Skeletal muscle satellite cell (primary cell): ENCODE data around the gene RERE.

Experiments used
- H3K27me3 ChIP-seq: 2 replicates; pipeline ENCODE4 v1.7.0; 2013; ENCODE audit warnings: low read length; ENCODE audit not compliant: control insufficient read depth, insufficient read depth
- H3K36me3 ChIP-seq: 2 replicates; pipeline ENCODE4 v1.7.0; 2013; ENCODE audit warnings: mild to moderate bottlenecking, control low read depth, low read length; ENCODE audit not compliant: insufficient read depth
- H3K4me1 ChIP-seq: 2 replicates; pipeline ENCODE4 v1.7.0; 2013; ENCODE audit warnings: low read length; ENCODE audit not compliant: control insufficient read depth, insufficient read depth
- H3K4me2 ChIP-seq: 2 replicates; pipeline ENCODE4 v1.7.0; 2013; ENCODE audit warnings: mild to moderate bottlenecking, low read length
- H3K4me3 ChIP-seq: 2 replicates; pipeline ENCODE4 v1.7.0; 2013; ENCODE audit warnings: low read length
- H3K9ac ChIP-seq: 2 replicates; pipeline ENCODE4 v1.7.0; 2013; ENCODE audit warnings: mild to moderate bottlenecking, low read depth, low read length, moderate library complexity
- H3K9me3 ChIP-seq: replicated peaks from 2 replicates; pipeline ENCODE4 v1.7.0; 2013; ENCODE audit warnings: mild to moderate bottlenecking, control low read depth, low read length

RERE gene

GRCh38 chr1:8723010-8723409 lies 94.4 kb downstream of the RERE start:
- Histone ChIP-seq H3K4me3 (no peak overlapping the region), H3K27me3 (no peaks in the 10 kb centered on the region), H3K4me1 (no peaks in the 10 kb centered on the region), H3K9ac (no peak overlapping the region), H3K9me3 (no peaks in the 10 kb centered on the region), H3K36me3 (no peaks in the 10 kb centered on the region), H3K4me2 (no peak overlapping the region)

- no peak overlapping the region for H3K4me2 ChIP-seq
- H3K36me3 ChIP-seq: no peaks in the 10 kb centered on the region
- H3K9me3 ChIP-seq: no peaks in the 10 kb centered on the region
- no peak overlapping the region for H3K9ac ChIP-seq
- no peak overlapping the region for H3K4me3 ChIP-seq
- H3K27me3 ChIP-seq: no peaks in the 10 kb centered on the region
- no peaks in the 10 kb centered on the region for H3K4me1 ChIP-seq
Observed at GRCh38 chr1:8722366-8722765, 95.1 kb downstream of the RERE start.

DNA sequence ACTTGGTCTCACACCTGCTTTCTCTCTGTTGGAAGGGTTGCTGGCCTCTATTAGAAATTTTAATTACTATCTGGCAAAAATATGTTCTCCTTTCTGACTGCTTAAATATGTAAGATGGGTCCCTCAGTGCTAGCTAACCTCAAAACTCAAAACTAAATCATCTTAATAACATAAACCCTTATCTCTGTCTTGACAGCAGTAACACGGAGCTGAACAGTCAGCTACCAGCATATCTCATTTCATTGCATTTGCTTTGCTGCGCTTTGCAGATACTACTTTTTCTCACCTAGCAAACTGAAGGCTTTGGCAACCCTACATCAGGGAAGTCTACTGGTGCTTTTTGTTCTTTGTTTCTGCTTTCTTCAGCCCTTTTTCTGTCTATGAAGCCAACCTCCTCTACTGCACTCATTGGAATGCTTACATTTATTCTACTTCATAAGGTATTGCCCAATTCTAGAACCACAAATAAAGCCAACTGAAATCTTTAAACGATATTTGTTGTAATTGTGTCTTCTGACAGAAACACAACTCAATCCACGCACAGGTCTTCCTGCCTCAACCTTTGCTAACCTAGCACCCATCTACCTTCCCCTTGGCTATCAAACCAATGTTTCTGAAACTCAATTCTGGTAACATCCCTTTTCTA lies 95.6 kb downstream of the RERE start:
- no peaks in the 10 kb centered on the region for H3K27me3 ChIP-seq
- no peaks in the 10 kb centered on the region for H3K9me3 ChIP-seq
- H3K4me1 ChIP-seq: no peaks in the 10 kb centered on the region
- no peaks in the 10 kb centered on the region for H3K36me3 ChIP-seq
- H3K4me2 ChIP-seq: no peak overlapping the region
- no peak overlapping the region for H3K9ac ChIP-seq
- no peak overlapping the region for H3K4me3 ChIP-seq

GRCh38 chr1:8720347-8720746 lies 97.1 kb downstream of the RERE start:
- H3K9ac ChIP-seq: no peak overlapping the region
- H3K4me1 ChIP-seq: no peaks in the 10 kb centered on the region
- no peak overlapping the region for H3K4me3 ChIP-seq
- H3K36me3 ChIP-seq: no peaks in the 10 kb centered on the region
- no peak overlapping the region for H3K4me2 ChIP-seq
- no peaks in the 10 kb centered on the region for H3K9me3 ChIP-seq
- H3K27me3 ChIP-seq: no peaks in the 10 kb centered on the region

- Histone ChIP-seq H3K4me2 (no peak overlapping the region), H3K36me3 (no peaks in the 10 kb centered on the region), H3K4me1 (no peaks in the 10 kb centered on the region), H3K9ac (no peak overlapping the region), H3K9me3 (no peaks in the 10 kb centered on the region), H3K4me3 (no peak overlapping the region), H3K27me3 (no peaks in the 10 kb centered on the region)
Observed at GRCh38 chr1:8718850-8719361, 98.5 kb downstream of the RERE start.

GRCh38 chr1:8717148-8717547 lies 100.3 kb downstream of the RERE start:
- H3K9ac ChIP-seq: no peak overlapping the region
- no peaks in the 10 kb centered on the region for H3K9me3 ChIP-seq
- H3K4me3 ChIP-seq: no peak overlapping the region
- no peaks in the 10 kb centered on the region for H3K36me3 ChIP-seq
- peaks cover 13% of the 10 kb centered on the region for H3K4me1 ChIP-seq
- no peak overlapping the region for H3K4me2 ChIP-seq
- H3K27me3 ChIP-seq: no peaks in the 10 kb centered on the region

GRCh38 chr1:8716238-8716637 lies 101.2 kb downstream of the RERE start:
- Histone ChIP-seq H3K36me3 (no peaks in the 10 kb centered on the region), H3K4me1 (peaks cover 22% of the 10 kb centered on the region), H3K4me2 (no peak overlapping the region), H3K9ac (no peak overlapping the region), H3K27me3 (no peaks in the 10 kb centered on the region), H3K4me3 (no peak overlapping the region), H3K9me3 (no peaks in the 10 kb centered on the region)

DNA sequence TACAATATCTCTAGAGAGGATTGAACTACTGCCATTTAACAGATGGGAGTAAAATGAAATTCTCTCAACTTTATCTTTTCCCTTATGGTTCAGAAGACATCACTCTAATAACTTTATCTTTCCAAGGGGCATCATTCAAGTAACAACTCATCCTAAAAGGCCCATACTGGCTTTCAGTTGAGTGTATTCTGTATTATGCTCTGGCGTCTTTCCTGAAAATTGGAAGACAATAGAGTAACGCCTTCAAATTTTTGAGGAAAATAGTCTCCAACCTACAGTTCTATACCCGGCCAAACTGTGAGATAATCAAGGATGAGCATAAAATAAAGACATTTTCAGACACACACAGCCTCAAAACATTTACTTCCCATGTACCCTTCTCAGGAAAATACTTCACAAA lies 103.3 kb downstream of the RERE start:
- H3K4me3 ChIP-seq: no peak overlapping the region
- peaks cover 28% of the 10 kb centered on the region for H3K4me1 ChIP-seq
- no peaks in the 10 kb centered on the region for H3K27me3 ChIP-seq
- no peak overlapping the region for H3K4me2 ChIP-seq
- no peaks in the 10 kb centered on the region for H3K9me3 ChIP-seq
- no peaks in the 10 kb centered on the region for H3K36me3 ChIP-seq
- no peak overlapping the region for H3K9ac ChIP-seq

GRCh38 chr1:8712413-8713231 lies 104.8 kb downstream of the RERE start:
- H3K4me3 ChIP-seq: peak overlapping the region; percentile 46
- peak overlapping the region; percentile 80 for H3K9ac ChIP-seq
- H3K4me2 ChIP-seq: peak overlapping the region; percentile 69
- H3K27me3 ChIP-seq: no peaks in the 10 kb centered on the region
- H3K9me3 ChIP-seq: no peaks in the 10 kb centered on the region
- H3K36me3 ChIP-seq: no peaks in the 10 kb centered on the region
- peaks cover 28% of the 10 kb centered on the region for H3K4me1 ChIP-seq

DNA sequence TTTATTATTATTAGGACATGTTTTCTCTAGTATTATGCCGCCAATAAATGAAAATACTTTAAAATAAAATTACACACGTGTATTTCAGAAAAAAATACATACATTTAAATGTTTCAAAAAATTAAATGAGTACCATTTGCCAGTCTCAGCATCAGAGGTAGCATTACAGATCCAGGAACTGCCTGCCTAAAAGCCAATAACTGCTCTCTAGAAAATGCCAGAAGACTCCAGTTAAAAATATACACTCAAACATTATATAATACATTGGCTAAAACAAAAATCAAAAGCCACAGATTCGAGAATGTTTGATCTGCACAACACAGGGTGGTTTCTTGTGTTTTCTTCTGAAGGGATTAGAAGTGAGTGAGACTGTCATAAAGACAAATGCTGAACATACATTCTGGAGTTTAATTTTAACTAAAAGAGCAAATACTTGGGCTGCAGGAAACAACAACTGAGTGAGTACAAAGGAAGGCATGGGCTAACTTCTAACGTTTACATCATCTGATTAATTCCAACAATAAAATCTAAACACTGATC lies 105.5 kb downstream of the RERE start:
- H3K9ac ChIP-seq: peak overlapping the region; percentile 80
- H3K27me3 ChIP-seq: no peaks in the 10 kb centered on the region
- H3K4me1 ChIP-seq: peaks cover 28% of the 10 kb centered on the region
- H3K9me3 ChIP-seq: no peaks in the 10 kb centered on the region
- peak overlapping the region; percentile 46 for H3K4me3 ChIP-seq
- H3K4me2 ChIP-seq: peak overlapping the region; percentile 69
- no peaks in the 10 kb centered on the region for H3K36me3 ChIP-seq

- peak overlapping the region; percentile 69 for H3K4me2 ChIP-seq
- no peaks in the 10 kb centered on the region for H3K36me3 ChIP-seq
- H3K9me3 ChIP-seq: no peaks in the 10 kb centered on the region
- H3K27me3 ChIP-seq: no peaks in the 10 kb centered on the region
- peaks cover 28% of the 10 kb centered on the region for H3K4me1 ChIP-seq
- H3K9ac ChIP-seq: peak overlapping the region; percentile 80
- H3K4me3 ChIP-seq: no peak overlapping the region
Observed at GRCh38 chr1:8711151-8711550, 106.3 kb downstream of the RERE start.
